Measurements from ENCODE around the gene EXOC3.

Gene EXOC3

DNA sequence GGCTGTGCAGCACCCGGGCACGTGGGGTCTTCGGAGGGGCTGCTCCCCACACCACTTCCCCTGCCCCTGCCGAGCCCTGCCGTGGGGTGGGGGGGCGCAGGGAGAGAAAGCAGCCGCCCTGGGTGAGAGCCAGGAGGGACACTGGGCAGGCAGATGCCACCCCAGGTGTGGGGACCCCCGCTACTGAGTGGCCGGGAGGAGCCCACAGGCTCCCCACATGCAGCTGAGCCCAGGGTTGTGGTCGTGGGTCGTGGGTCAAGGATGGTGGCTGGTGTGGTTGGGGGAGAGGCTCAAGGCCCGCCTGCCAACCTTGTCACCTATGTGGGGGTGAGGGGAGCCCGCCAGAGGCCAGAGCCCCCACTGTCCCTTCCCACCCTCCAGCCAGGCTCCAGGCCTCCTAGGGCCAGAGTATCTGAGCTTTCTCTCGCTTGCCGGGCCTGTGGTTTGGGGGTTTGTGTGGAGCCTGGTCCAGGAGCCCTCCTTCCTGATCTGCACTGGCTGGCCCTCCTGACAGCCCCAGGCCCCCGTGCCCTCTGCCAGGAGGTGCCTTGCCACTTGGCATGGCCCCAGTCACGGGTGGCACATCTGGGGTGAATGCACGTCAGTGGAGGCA, 35.5 kb downstream of the EXOC3 start:
- Histone ChIP-seq H3K9me3 (ENCODE audit: control insufficient read depth in 2 of 2, low read length in 2 of 2) (no peaks in the 10 kb centered on the region), H3K9ac (ENCODE audit: low read depth in 1 of 2, low read length in 2 of 2) (no peak overlapping the region), H3K4me1 (ENCODE audit: control insufficient read depth in 2 of 2, insufficient read depth in 2 of 2, low read length in 2 of 2) (peaks cover 6 to 11% of the 10 kb centered on the region in 2 donors), H3K27me3 (ENCODE audit: control insufficient read depth in 2 of 2, insufficient read depth in 2 of 2, low read length in 2 of 2) (peaks cover 29 to 31% of the 10 kb centered on the region in 2 donors), H3K36me3 (ENCODE audit: control insufficient read depth in 2 of 2, insufficient read depth in 2 of 2, low read length in 2 of 2) (no peaks in the 10 kb centered on the region), H3K27ac (ENCODE audit: low read depth in 2 of 2, low read length in 2 of 2) (no peak overlapping the region), H3K4me3 (ENCODE audit: low read length in 2 of 2) (no peak overlapping the region)

DNA sequence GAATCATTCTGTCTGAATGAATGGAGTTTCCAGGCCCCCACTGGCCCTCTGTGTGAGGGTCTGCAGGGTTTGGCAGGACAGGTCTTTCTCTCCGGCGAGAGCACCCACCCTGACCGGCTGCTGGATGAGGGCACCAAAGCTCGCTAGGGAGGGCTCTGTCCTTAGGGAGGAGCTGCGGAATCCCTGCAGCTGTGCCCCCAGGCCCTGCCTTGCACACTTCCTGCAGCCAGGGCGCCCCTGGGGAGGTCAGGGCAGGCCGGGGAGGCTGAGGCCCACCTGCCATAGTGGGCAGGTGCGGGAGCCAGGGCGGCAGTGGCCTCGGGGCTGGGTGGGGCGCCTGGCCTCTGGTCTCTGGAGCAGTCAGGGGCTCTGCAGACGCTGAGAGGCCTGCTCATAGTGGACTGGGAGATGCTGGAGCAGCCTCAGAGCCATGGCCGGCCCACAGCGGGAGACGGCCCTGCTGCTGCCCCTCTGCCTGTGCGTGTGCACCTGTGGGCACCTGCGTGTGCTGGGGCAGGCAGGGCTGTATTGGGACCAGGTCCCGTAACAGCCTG, 36.1 kb downstream of the EXOC3 start:
- Histone ChIP-seq H3K9ac (ENCODE audit: low read depth in 1 of 2, low read length in 2 of 2) (no peak overlapping the region), H3K27me3 (ENCODE audit: control insufficient read depth in 2 of 2, insufficient read depth in 2 of 2, low read length in 2 of 2) (peaks cover 29 to 31% of the 10 kb centered on the region in 2 donors), H3K4me3 (ENCODE audit: low read length in 2 of 2) (no peak overlapping the region), H3K27ac (ENCODE audit: low read depth in 2 of 2, low read length in 2 of 2) (no peak overlapping the region), H3K36me3 (ENCODE audit: control insufficient read depth in 2 of 2, insufficient read depth in 2 of 2, low read length in 2 of 2) (no peaks in the 10 kb centered on the region), H3K9me3 (ENCODE audit: control insufficient read depth in 2 of 2, low read length in 2 of 2) (no peaks in the 10 kb centered on the region), H3K4me1 (ENCODE audit: control insufficient read depth in 2 of 2, insufficient read depth in 2 of 2, low read length in 2 of 2) (peaks cover 6 to 7% of the 10 kb centered on the region in 2 donors)

DNA sequence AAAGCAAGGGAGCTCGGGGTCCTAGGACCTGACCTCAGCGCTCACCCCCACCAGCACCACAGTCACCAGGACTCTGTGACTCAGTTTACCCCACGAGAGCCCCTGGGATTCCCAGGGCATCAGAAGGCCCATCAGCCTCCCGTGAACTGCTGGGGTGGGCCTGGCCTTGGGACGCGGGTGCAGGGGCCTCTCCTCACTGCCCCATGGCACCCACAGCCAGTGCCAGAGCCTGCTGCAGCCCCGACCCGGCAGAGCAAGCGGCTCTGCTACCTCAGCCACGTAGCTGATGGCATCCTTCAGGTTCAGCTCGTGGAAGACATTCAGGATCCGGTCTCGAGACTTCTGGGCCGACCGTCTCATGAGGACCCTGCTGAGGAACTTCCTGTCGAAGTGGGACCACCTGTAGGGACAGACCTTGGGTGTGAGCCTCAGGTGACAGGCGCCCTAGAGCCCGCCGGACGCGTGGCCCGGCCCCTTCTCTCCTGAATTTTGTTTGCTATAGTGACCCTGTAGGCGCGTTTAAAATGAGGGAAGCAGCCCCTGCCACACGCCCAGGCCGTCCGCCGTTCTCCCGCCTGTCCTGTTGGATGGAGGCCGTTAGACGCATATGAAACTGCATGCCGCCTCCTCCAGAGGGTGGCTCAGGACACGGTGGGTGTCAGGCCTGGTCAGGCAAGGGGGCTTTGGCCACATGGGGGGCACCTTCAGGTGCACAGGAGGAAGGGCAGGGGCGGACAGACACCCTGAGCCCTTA, 36.8 kb downstream of the EXOC3 start:
- H3K4me3 ChIP-seq (ENCODE audit: low read length in 2 of 2): no peak overlapping the region
- H3K9ac ChIP-seq (ENCODE audit: low read depth in 1 of 2, low read length in 2 of 2): no peak overlapping the region
- H3K36me3 ChIP-seq (ENCODE audit: control insufficient read depth in 2 of 2, insufficient read depth in 2 of 2, low read length in 2 of 2): no peaks in the 10 kb centered on the region
- peaks cover 4 to 6% of the 10 kb centered on the region in 2 donors for H3K4me1 ChIP-seq (ENCODE audit: control insufficient read depth in 2 of 2, insufficient read depth in 2 of 2, low read length in 2 of 2)
- H3K9me3 ChIP-seq (ENCODE audit: control insufficient read depth in 2 of 2, low read length in 2 of 2): no peaks in the 10 kb centered on the region
- peaks cover 29 to 31% of the 10 kb centered on the region in 2 donors for H3K27me3 ChIP-seq (ENCODE audit: control insufficient read depth in 2 of 2, insufficient read depth in 2 of 2, low read length in 2 of 2)
- H3K27ac ChIP-seq (ENCODE audit: low read depth in 2 of 2, low read length in 2 of 2): no peak overlapping the region

DNA sequence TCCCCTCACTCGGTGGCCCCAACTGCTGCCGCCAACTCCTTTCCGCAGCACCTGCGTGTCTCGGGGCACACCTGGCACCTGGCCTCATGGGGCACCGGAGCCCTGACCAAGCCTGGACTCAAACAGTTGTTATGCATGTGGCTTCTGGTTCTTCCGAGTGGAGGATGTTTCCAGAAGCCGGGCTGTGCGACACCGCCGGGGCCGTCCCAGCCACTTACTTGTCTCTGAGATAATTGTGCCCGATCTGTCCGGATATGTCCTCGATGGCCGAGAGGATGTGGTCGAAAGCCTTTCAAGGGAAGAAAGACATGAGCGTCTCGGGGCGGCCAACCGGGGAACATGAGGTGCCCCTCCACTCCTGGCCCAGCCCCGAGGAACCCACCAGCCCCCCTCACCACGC, 38.4 kb downstream of the EXOC3 start:
- Histone ChIP-seq H3K9me3 (ENCODE audit: control insufficient read depth in 2 of 2, low read length in 2 of 2) (no peaks in the 10 kb centered on the region), H3K4me3 (ENCODE audit: low read length in 2 of 2) (no peak overlapping the region), H3K27me3 (ENCODE audit: control insufficient read depth in 2 of 2, insufficient read depth in 2 of 2, low read length in 2 of 2) (peaks cover 17 to 19% of the 10 kb centered on the region in 2 donors), H3K36me3 (ENCODE audit: control insufficient read depth in 2 of 2, insufficient read depth in 2 of 2, low read length in 2 of 2) (no peaks in the 10 kb centered on the region), H3K27ac (ENCODE audit: low read depth in 2 of 2, low read length in 2 of 2) (no peak overlapping the region), H3K4me1 (ENCODE audit: control insufficient read depth in 2 of 2, insufficient read depth in 2 of 2, low read length in 2 of 2) (no peaks in the 10 kb centered on the region), H3K9ac (ENCODE audit: low read depth in 1 of 2, low read length in 2 of 2) (no peak overlapping the region)

DNA sequence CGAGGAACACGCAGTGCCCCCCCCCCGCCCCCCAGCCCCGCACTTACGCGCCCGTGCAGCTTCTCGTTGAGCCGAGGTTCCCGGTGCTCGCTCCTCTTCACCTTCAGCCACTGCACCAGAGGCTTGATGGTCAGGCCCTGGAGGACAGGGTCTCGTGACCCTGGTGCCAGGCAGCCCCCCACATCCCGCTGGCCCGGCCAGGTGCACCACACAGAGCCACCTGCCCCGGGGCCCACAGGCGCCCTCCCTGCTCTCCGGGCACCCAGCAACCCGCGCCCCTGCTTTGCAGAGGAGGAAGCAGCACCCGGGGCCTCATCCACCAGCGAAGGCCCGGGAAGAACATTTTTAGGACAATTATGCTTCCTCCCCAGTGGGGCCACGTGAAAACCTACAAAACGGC, 39.0 kb downstream of the EXOC3 start:
- no peaks in the 10 kb centered on the region for H3K9me3 ChIP-seq (ENCODE audit: control insufficient read depth in 2 of 2, low read length in 2 of 2)
- H3K27ac ChIP-seq (ENCODE audit: low read depth in 2 of 2, low read length in 2 of 2): no peak overlapping the region
- H3K27me3 ChIP-seq (ENCODE audit: control insufficient read depth in 2 of 2, insufficient read depth in 2 of 2, low read length in 2 of 2): peaks cover 12 to 17% of the 10 kb centered on the region in 2 donors
- H3K36me3 ChIP-seq (ENCODE audit: control insufficient read depth in 2 of 2, insufficient read depth in 2 of 2, low read length in 2 of 2): no peaks in the 10 kb centered on the region
- no peak overlapping the region for H3K9ac ChIP-seq (ENCODE audit: low read depth in 1 of 2, low read length in 2 of 2)
- no peak overlapping the region for H3K4me3 ChIP-seq (ENCODE audit: low read length in 2 of 2)
- H3K4me1 ChIP-seq (ENCODE audit: control insufficient read depth in 2 of 2, insufficient read depth in 2 of 2, low read length in 2 of 2): no peaks in the 10 kb centered on the region

DNA sequence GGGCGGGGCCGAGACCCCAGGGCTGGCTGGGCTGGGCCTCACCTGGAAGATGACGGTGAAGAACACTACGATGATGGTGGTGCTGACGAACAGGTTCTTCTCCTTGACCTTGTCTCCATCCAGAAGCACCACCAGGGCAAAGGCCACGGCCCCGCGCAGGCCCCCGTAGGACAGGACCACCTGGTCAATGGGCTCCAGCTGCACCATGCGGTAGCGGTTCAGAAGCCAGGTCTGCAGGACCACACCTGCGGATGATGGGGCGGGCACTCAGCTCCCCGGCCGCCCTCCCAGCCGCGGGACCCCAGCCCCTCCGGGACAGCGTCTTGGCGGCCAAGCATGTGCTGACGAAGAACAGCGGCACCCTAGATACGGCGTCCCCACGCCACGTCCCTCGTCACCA, 39.5 kb downstream of the EXOC3 start:
- Histone ChIP-seq H3K4me1 (ENCODE audit: control insufficient read depth in 2 of 2, insufficient read depth in 2 of 2, low read length in 2 of 2) (no peaks in the 10 kb centered on the region), H3K27me3 (ENCODE audit: control insufficient read depth in 2 of 2, insufficient read depth in 2 of 2, low read length in 2 of 2) (peaks cover 10 to 17% of the 10 kb centered on the region in 2 donors), H3K9ac (ENCODE audit: low read depth in 1 of 2, low read length in 2 of 2) (no peak overlapping the region), H3K4me3 (ENCODE audit: low read length in 2 of 2) (no peak overlapping the region), H3K36me3 (ENCODE audit: control insufficient read depth in 2 of 2, insufficient read depth in 2 of 2, low read length in 2 of 2) (no peaks in the 10 kb centered on the region), H3K27ac (ENCODE audit: low read depth in 2 of 2, low read length in 2 of 2) (no peak overlapping the region), H3K9me3 (ENCODE audit: control insufficient read depth in 2 of 2, low read length in 2 of 2) (no peaks in the 10 kb centered on the region)

DNA sequence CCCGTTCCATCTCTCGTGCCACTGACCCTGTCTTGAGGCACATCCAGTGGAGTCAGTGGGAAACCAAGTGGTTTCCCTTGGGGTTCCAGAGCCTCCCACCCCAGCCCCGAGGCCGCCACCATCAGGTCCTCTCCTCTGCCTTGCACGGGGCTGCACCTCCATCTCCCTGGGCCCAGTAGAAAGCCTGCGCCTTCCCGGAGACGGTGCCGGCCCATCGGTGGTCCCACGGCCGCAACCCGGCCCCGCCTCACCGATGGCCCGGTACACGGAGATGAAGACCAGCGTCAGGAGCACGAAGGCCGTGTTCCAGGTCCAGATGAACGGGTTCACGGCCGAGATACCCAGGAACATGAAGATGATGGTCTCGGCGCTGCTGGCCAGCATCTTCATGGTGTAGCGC, 40.0 kb downstream of the EXOC3 start:
- no peaks in the 10 kb centered on the region for H3K36me3 ChIP-seq (ENCODE audit: control insufficient read depth in 2 of 2, insufficient read depth in 2 of 2, low read length in 2 of 2)
- no peaks in the 10 kb centered on the region for H3K9me3 ChIP-seq (ENCODE audit: control insufficient read depth in 2 of 2, low read length in 2 of 2)
- no peaks in the 10 kb centered on the region for H3K4me1 ChIP-seq (ENCODE audit: control insufficient read depth in 2 of 2, insufficient read depth in 2 of 2, low read length in 2 of 2)
- no peak overlapping the region for H3K4me3 ChIP-seq (ENCODE audit: low read length in 2 of 2)
- H3K27ac ChIP-seq (ENCODE audit: low read depth in 2 of 2, low read length in 2 of 2): no peak overlapping the region
- no peak overlapping the region for H3K9ac ChIP-seq (ENCODE audit: low read depth in 1 of 2, low read length in 2 of 2)
- H3K27me3 ChIP-seq (ENCODE audit: control insufficient read depth in 2 of 2, insufficient read depth in 2 of 2, low read length in 2 of 2): peaks cover 6 to 13% of the 10 kb centered on the region in 2 donors

DNA sequence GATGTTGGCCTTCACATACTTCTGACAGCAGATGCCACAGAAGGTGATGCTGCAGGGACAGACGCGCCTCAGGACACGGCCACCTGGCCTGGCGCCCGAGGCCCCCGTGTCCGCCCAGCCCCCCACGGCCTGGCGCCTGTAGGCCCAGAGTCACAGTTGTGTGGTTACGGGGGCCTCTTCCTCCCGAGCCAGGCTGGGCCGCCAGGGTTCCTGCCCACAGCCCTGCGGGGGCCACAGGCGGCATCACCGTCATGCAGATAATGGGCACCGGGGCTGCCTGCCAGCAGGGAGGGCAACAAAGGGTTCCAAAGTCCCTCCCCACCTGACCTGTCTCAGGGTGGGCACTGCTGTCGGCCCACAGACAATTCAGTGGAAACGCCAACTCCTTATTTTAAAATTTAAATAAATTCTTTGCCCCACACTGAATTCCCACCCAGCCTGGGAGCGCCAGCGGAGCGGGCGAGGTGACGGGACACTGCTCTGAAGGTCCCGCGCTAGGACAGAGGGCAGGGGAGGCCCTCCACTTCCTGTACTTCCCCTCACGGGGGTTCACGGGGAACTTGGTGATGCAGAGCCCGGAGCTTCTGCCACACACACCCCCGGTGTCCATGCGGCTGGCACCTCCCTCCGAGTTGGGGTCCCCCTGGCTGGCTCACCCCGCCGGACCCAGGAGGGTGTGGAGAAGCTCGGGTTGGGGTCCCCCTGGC, 40.6 kb downstream of the EXOC3 start:
- peaks cover 6 to 7% of the 10 kb centered on the region in 2 donors for H3K27me3 ChIP-seq (ENCODE audit: control insufficient read depth in 2 of 2, insufficient read depth in 2 of 2, low read length in 2 of 2)
- H3K4me3 ChIP-seq (ENCODE audit: low read length in 2 of 2): no peak overlapping the region
- H3K27ac ChIP-seq (ENCODE audit: low read depth in 2 of 2, low read length in 2 of 2): no peak overlapping the region
- no peak overlapping the region for H3K9ac ChIP-seq (ENCODE audit: low read depth in 1 of 2, low read length in 2 of 2)
- H3K4me1 ChIP-seq (ENCODE audit: control insufficient read depth in 2 of 2, insufficient read depth in 2 of 2, low read length in 2 of 2): no peaks in the 10 kb centered on the region
- H3K9me3 ChIP-seq (ENCODE audit: control insufficient read depth in 2 of 2, low read length in 2 of 2): no peaks in the 10 kb centered on the region
- H3K36me3 ChIP-seq (ENCODE audit: control insufficient read depth in 2 of 2, insufficient read depth in 2 of 2, low read length in 2 of 2): no peaks in the 10 kb centered on the region

DNA sequence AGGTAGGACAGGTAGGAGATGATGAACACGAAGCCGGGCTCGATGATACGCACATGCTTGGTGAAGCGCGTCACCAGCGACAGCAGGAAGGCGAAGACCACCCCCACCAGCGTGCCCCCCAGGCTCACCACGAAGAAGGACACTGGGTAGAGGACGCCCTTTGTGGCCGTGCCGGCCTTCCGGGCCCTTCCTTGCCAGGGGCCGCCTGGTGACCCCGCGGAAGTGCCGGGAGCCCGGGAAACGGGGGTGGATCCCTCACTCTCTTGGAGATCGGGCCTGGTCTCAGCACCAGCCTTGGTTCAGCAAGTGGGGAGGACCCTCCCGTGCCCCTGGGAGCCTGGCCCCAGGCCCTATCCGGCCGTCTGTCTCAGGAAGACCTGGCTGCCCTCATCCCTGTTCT, 41.6 kb downstream of the EXOC3 start:
- Histone ChIP-seq H3K9ac (ENCODE audit: low read depth in 1 of 2, low read length in 2 of 2) (no peak overlapping the region), H3K9me3 (ENCODE audit: control insufficient read depth in 2 of 2, low read length in 2 of 2) (no peaks in the 10 kb centered on the region), H3K4me3 (ENCODE audit: low read length in 2 of 2) (no peak overlapping the region), H3K27ac (ENCODE audit: low read depth in 2 of 2, low read length in 2 of 2) (no peak overlapping the region), H3K27me3 (ENCODE audit: control insufficient read depth in 2 of 2, insufficient read depth in 2 of 2, low read length in 2 of 2) (peaks cover 5 to 6% of the 10 kb centered on the region in 2 donors), H3K4me1 (ENCODE audit: control insufficient read depth in 2 of 2, insufficient read depth in 2 of 2, low read length in 2 of 2) (no peaks in the 10 kb centered on the region), H3K36me3 (ENCODE audit: control insufficient read depth in 2 of 2, insufficient read depth in 2 of 2, low read length in 2 of 2) (no peaks in the 10 kb centered on the region)
